ENCODE results near the gene DUSP19. TPM values are rescaled to one million over a fixed set of nuclear protein-coding genes. Genes with fewer than 3 reads are reported as not detected.

Gene DUSP19
- total RNA-seq, 1 donor from 2014 or later, result 0.17 TPM

DNA sequence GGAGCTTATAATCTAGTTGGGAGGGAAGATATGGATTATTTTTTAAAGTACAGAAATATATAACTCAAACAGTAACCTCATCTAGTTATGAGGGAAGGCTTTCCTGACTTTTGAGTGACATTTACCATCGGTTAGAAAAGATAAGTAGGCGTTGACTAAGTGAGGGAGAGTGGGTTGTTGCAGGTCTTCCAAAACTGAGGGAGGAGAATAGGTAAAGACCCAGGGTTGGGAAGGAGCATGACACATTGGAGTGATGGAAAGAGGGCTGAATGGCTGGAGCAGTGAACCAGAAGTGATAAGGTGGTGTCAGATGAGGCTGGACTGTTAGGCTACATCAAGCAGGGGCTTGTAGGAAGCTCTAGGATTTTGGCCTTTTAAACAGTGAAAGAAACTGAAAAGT, 35.1 kb downstream of the DUSP19 start:
- no peak for DNase-seq (ENCODE audit: low read depth)
- TF ChIP-seq, protein P1, sequence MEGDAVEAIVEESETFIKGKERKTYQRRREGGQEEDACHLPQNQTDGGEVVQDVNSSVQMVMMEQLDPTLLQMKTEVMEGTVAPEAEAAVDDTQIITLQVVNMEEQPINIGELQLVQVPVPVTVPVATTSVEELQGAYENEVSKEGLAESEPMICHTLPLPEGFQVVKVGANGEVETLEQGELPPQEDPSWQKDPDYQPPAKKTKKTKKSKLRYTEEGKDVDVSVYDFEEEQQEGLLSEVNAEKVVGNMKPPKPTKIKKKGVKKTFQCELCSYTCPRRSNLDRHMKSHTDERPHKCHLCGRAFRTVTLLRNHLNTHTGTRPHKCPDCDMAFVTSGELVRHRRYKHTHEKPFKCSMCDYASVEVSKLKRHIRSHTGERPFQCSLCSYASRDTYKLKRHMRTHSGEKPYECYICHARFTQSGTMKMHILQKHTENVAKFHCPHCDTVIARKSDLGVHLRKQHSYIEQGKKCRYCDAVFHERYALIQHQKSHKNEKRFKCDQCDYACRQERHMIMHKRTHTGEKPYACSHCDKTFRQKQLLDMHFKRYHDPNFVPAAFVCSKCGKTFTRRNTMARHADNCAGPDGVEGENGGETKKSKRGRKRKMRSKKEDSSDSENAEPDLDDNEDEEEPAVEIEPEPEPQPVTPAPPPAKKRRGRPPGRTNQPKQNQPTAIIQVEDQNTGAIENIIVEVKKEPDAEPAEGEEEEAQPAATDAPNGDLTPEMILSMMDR (conservative IDR thresholded peaks at IDR 0.05; ENCODE audit: low read depth, low read length), result no peak
- H3K4me3 ChIP-seq (ENCODE audit: low read depth, low read length), result no peak overlapping the region

- TF ChIP-seq, protein P1 (conservative IDR thresholded peaks at IDR 0.05; ENCODE audit: low read depth, low read length), result no peak
- no peak overlapping the region for H3K4me3 ChIP-seq (ENCODE audit: low read depth, low read length)
- no peak for DNase-seq (ENCODE audit: low read depth)
These were observed 38.7 kb downstream of the DUSP19 start for GRCh38 chr2:183117226-183117625.

GRCh38 chr2:183123117-183123958, 44.8 kb downstream of the DUSP19 start:
- peak overlapping the region; percentile 85 for H3K4me3 ChIP-seq (ENCODE audit: low read depth, low read length)
- DNase-seq (ENCODE audit: low read depth), result no peak
- TF ChIP-seq, protein P1 (conservative IDR thresholded peaks at IDR 0.05; ENCODE audit: low read depth, low read length), result no peak

GRCh38 chr2:183123959-183124221, 45.3 kb downstream of the DUSP19 start:
- H3K4me3 ChIP-seq (ENCODE audit: low read depth, low read length), result peak overlapping the region; percentile 85
- TF ChIP-seq, protein P1 (conservative IDR thresholded peaks at IDR 0.05; ENCODE audit: low read depth, low read length), result no peak
- no peak for DNase-seq (ENCODE audit: low read depth)

GRCh38 chr2:183124222-183124956, 45.8 kb downstream of the DUSP19 start, which contains the start of gene NUP35:
Gene NUP35, plus strand, starts transcription at chr2:183124443. Its CDS starts 15 bp downstream, at chr2:183124458.
- peak; percentile 76 for DNase-seq (ENCODE audit: low read depth)
- TF ChIP-seq, protein P1 (conservative IDR thresholded peaks at IDR 0.05; ENCODE audit: low read depth, low read length), result no peak
- peak within 1 kb of the TSS; percentile 85 for H3K4me3 ChIP-seq (ENCODE audit: low read depth, low read length)

- TF ChIP-seq, protein P1 (conservative IDR thresholded peaks at IDR 0.05; ENCODE audit: low read depth, low read length), result no peak
- no peak for DNase-seq (ENCODE audit: low read depth)
- peak overlapping the region; percentile 85 for H3K4me3 ChIP-seq (ENCODE audit: low read depth, low read length)
These were observed 46.4 kb downstream of the DUSP19 start for GRCh38 chr2:183124957-183125255.

All from epithelial cell of proximal tubule (primary cell).